Mesothelial cell of epicardium (in vitro differentiated cells): ENCODE results near the gene CNKSR3. TPM values are rescaled to one million over a fixed set of nuclear protein-coding genes. Genes with fewer than 3 reads are reported as not detected.

Source experiments
- DNase-seq, 2 experiments: peaks; one replicate each; pipeline ENCODE4 v3.0.0; 2021; ENCODE audit warnings: low spot score in 2 of 2; ENCODE audit not compliant: unreplicated experiment in 2 of 2
- H3K27ac Mint-ChIP-seq: 2 replicates; pipeline ENCODE4 v1.8.0; 2021; ENCODE audit warnings: mixed read lengths
- H3K27me3 Mint-ChIP-seq: 2 replicates; pipeline ENCODE4 v1.8.0; 2021; ENCODE audit warnings: low read depth, mixed read lengths
- H3K36me3 Mint-ChIP-seq: 2 replicates; pipeline ENCODE4 v1.8.0; 2021; ENCODE audit warnings: mixed read lengths
- H3K4me1 Mint-ChIP-seq: 2 replicates; pipeline ENCODE4 v1.8.0; 2021; ENCODE audit warnings: mixed read lengths
- H3K4me3 Mint-ChIP-seq: 2 replicates; pipeline ENCODE4 v1.8.0; 2021; ENCODE audit warnings: mild to moderate bottlenecking, moderate library complexity, mixed read lengths
- H3K9me3 Mint-ChIP-seq: 2 replicates; pipeline ENCODE4 v1.8.0; 2021; ENCODE audit warnings: mixed read lengths
- total RNA-seq: library from RNA; stranded (reverse); gene quantifications from 3 replicates; pipeline ENCODE4 v1.2.1, GENCODE V29; 2021
- TF ChIP-seq, protein P1 (sequence below): fragments of 200-600 bp; sonication (generic); IDR thresholded peaks from one replicate; pipeline ENCODE4 v1.5.0; 2021; ENCODE audit warnings: antibody characterized with exemption; ENCODE audit not compliant: unreplicated experiment

Gene CNKSR3
- total RNA-seq, 1 donor from 2014 or later: 13.4 TPM

DNA sequence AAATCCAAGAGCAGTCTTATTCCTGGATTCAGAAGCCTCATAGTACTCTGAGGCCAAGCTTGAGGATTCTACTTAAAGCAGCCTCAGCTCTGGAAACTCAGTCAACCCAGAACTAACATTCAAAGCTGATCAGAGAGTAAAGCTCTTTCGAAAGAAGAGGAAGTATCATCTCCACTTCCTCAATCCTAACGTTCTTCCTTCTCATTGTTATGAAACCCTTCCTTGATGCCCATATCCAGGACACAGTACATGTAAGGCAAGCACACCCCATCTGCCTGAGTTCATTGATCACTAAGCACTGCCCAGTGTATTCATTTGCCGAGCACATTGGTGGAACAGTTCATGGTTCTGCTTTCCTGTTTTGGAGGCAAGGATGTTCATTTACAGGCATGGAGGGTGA lies 153.8 kb downstream of the CNKSR3 start, which contains the start of gene IPCEF1:
Gene IPCEF1 (minus strand): TSS at position 114 of the 400 bp plus-strand sequence. CDS start 90,856 bp downstream, outside the sequence.
- Mint-ChIP-seq H3K27ac (no peak within 1 kb of the TSS), H3K27me3 (no peaks in the 10 kb centered on the region)

DNA sequence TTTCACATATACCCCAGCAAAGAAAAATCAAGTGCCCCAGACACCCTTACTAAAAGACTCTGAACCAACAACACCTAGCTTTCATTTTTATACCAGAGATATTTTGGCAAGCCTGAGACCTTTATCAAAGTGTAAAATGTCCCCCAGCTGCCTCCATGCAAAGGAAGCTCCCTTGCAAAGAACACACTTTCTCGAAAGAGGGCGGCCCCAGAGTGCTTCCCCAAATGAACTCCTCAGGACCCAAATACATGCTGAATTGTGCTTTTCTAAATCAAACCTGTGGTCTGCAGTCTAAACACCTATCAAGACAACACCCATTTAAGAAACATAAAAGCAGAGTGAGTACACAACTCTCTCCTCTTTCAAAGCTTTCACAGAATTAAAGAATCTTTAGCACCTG lies 154.4 kb downstream of the CNKSR3 start:
- no peaks in the 10 kb centered on the region for H3K36me3 Mint-ChIP-seq
- H3K27me3 Mint-ChIP-seq: no peaks in the 10 kb centered on the region
- H3K9me3 Mint-ChIP-seq: no peaks in the 10 kb centered on the region
- H3K4me3 Mint-ChIP-seq: no peak overlapping the region
- no peak overlapping the region for H3K27ac Mint-ChIP-seq
- TF ChIP-seq, protein P1, sequence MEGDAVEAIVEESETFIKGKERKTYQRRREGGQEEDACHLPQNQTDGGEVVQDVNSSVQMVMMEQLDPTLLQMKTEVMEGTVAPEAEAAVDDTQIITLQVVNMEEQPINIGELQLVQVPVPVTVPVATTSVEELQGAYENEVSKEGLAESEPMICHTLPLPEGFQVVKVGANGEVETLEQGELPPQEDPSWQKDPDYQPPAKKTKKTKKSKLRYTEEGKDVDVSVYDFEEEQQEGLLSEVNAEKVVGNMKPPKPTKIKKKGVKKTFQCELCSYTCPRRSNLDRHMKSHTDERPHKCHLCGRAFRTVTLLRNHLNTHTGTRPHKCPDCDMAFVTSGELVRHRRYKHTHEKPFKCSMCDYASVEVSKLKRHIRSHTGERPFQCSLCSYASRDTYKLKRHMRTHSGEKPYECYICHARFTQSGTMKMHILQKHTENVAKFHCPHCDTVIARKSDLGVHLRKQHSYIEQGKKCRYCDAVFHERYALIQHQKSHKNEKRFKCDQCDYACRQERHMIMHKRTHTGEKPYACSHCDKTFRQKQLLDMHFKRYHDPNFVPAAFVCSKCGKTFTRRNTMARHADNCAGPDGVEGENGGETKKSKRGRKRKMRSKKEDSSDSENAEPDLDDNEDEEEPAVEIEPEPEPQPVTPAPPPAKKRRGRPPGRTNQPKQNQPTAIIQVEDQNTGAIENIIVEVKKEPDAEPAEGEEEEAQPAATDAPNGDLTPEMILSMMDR: no peak
- H3K4me1 Mint-ChIP-seq: peaks cover 7% of the 10 kb centered on the region
- DNase-seq: no peak

More for the DNA sequence above, 153.8 kb downstream of the CNKSR3 start, which contains the start of gene IPCEF1:
- peaks cover 7% of the 10 kb centered on the region for H3K4me1 Mint-ChIP-seq
- H3K9me3 Mint-ChIP-seq: no peaks in the 10 kb centered on the region
- no peaks in the 10 kb centered on the region for H3K36me3 Mint-ChIP-seq
- TF ChIP-seq, protein P1: no peak
- no peak within 1 kb of the TSS for H3K4me3 Mint-ChIP-seq
- no peak for DNase-seq

DNA sequence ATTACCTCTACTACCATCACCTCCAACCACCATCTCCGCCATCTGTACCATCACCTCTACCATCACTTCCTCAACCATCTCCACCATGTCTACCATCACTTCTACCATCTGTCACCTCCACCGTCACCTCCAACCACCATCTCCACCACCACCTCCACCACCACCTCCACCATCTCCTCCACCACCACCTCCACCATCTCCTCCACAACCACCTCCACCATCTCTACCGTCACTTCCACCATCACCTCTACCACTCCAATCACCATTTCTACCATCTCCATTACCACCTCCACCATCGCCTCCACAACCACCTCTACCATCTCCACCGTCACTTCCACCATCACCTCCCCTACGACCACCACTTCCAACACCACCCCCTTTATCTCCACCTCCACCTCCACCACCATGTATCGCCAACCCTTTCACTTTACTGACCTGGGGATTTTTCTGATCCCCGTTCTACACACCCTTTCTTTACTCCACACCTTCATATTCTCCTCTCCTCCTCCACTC lies 156.2 kb downstream of the CNKSR3 start:
- Mint-ChIP-seq H3K27ac (no peak overlapping the region), H3K36me3 (no peaks in the 10 kb centered on the region)

DNA sequence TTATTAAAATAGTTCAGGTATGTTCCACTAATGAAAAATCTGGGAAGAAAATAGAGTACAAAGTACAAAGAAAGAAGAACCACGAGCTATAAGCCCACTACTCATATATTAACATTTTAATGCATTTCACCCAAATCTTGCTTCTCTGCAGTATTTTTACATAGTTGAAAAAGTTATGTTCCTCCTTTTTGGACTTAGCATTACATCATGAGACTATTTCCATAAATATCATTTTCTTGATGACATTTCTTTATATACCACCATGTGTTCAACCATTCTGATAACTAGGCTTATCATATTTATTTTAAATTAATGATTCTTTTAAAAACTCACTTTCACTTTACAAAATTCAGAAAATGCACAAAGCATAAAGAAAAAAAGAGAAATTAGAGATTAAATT lies 156.9 kb downstream of the CNKSR3 start:
- no peak for DNase-seq
- H3K27me3 Mint-ChIP-seq: no peaks in the 10 kb centered on the region
- no peak overlapping the region for H3K4me3 Mint-ChIP-seq
- H3K4me1 Mint-ChIP-seq: peaks cover 3% of the 10 kb centered on the region
- no peak overlapping the region for H3K27ac Mint-ChIP-seq
- H3K36me3 Mint-ChIP-seq: no peaks in the 10 kb centered on the region
- no peaks in the 10 kb centered on the region for H3K9me3 Mint-ChIP-seq
- TF ChIP-seq, protein P1: no peak

More for the DNA sequence above, 156.2 kb downstream of the CNKSR3 start:
- Mint-ChIP-seq H3K9me3 (no peaks in the 10 kb centered on the region), H3K27me3 (no peaks in the 10 kb centered on the region), H3K4me1 (peaks cover 7% of the 10 kb centered on the region), H3K4me3 (no peak overlapping the region)
- TF ChIP-seq, protein P1: no peak
- DNase-seq: no peak

- Mint-ChIP-seq H3K4me3 (no peak overlapping the region), H3K27me3 (no peaks in the 10 kb centered on the region), H3K27ac (no peak overlapping the region), H3K9me3 (no peaks in the 10 kb centered on the region), H3K36me3 (no peaks in the 10 kb centered on the region), H3K4me1 (peaks cover 3% of the 10 kb centered on the region)
- no peak for DNase-seq
- TF ChIP-seq, protein P1: no peak
Observed at GRCh38 chr6:154352898-154353585, 157.4 kb downstream of the CNKSR3 start.
